ENCODE results near the gene CCL25. TPM values are rescaled to one million over a fixed set of nuclear protein-coding genes. Genes with fewer than 3 reads are reported as not detected.

Gene CCL25
- total RNA-seq, 1 donor from 2014 or later, result not detected

GRCh38 chr19:8045872-8046568, 6.5 kb upstream of the CCL25 start:
- ATAC-seq, result no peak

- no peak for ATAC-seq
Observed at GRCh38 chr19:8046569-8047165, 5.9 kb upstream of the CCL25 start.

- ATAC-seq, result peak; percentile 93
Observed at GRCh38 chr19:8050274-8051096, 2.1 kb upstream of the CCL25 start.

GRCh38 chr19:8054169-8054568, 1.6 kb downstream of the CCL25 start:
- no peak for ATAC-seq

GRCh38 chr19:8056533-8056932, 4.0 kb downstream of the CCL25 start:
- no peak for ATAC-seq

- no peak for ATAC-seq
Observed at GRCh38 chr19:8057545-8058270, 5.1 kb downstream of the CCL25 start.

- ATAC-seq, result no peak
Observed at GRCh38 chr19:8064911-8065874, 12.6 kb downstream of the CCL25 start.

- ATAC-seq, result no peak
Observed at GRCh38 chr19:8065875-8066261, 13.3 kb downstream of the CCL25 start.

GRCh38 chr19:8069096-8069973, 16.8 kb downstream of the CCL25 start:
- ATAC-seq, result no peak

- ATAC-seq, result no peak
Observed at GRCh38 chr19:8071912-8072311, 19.4 kb downstream of the CCL25 start.

GRCh38 chr19:8074501-8074900, 21.9 kb downstream of the CCL25 start:
- no peak for ATAC-seq

GRCh38 chr19:8075158-8076074, 22.9 kb downstream of the CCL25 start:
- ATAC-seq, result no peak

GRCh38 chr19:8079988-8080387, 27.4 kb downstream of the CCL25 start:
- ATAC-seq, result no peak

- ATAC-seq, result no peak
Observed at GRCh38 chr19:8080832-8081231, 28.3 kb downstream of the CCL25 start.

- no peak for ATAC-seq
Observed at GRCh38 chr19:8081569-8082550, 29.3 kb downstream of the CCL25 start.

GRCh38 chr19:8083141-8083540, 30.6 kb downstream of the CCL25 start:
- no peak for ATAC-seq

- no peak for ATAC-seq
Observed at GRCh38 chr19:8084152-8084551, 31.6 kb downstream of the CCL25 start.

Data from esophagus mucosa (tissue), 1 donor.